GM19468 (cell line): ENCODE data around the gene EIF1AD.

Source experiments
- ATAC-seq: cut with Tn5 transposase; IDR thresholded peaks from one replicate; pipeline ENCODE4 v1.9.1; 2021; ENCODE audit warnings: mild to moderate bottlenecking, moderate library complexity, moderate number of reproducible peaks; ENCODE audit not compliant: unreplicated experiment; ENCODE audit errors: extremely low read depth

The EIF1AD gene

DNA sequence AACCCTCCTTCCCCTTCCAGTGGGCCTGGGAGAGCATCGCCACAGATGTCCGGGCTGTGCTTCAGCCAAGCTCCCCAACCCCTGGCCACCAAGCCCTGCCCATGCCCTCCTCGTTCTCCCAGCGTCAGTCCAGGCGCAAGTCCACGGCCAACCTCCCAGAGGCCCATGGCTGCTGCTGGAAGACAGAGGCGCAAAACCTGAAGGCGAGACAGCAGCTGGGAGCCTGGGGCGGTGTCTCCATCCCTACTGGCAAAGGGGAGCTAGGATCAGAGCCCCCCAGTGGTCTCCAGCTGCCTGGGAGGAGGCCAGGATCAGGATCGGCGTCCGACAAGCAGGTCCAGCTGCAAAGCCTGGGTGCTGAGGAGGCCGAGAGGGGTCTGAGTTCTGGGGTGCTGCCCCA is 54.8 kb downstream of the EIF1AD start:
- no peak for ATAC-seq

DNA sequence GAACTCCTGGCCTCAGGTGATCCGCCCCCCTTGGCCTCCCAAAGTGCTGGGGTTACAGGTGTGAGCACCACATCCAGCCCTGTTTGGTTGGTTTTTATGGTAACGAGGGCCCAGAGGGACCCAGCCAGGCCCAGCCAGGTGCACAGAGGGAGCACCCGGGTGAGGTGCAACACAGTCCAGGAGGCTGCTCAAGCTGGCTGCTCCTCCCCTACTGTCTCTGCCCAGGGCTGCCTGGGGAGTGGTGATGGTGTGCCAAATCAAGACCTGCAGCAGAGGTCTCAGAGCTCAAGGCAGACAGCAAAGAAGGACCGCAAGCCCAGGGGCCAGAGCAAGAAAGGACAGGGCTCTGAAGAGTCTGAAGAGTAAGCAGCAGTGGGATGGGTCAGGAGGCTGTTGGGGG is 55.3 kb downstream of the EIF1AD start:
- no peak for ATAC-seq
